ENCODE data around the gene SELENBP1. TPM values are rescaled to one million over a fixed set of nuclear protein-coding genes. Genes with fewer than 3 reads are reported as not detected.
"Not testable (repeated sequence)": the region's sequence is repeated elsewhere in the genome, so short reads cannot be mapped to it uniquely, and the experiment has no call there.

SELENBP1 gene
- total and polyA plus RNA-seq, 2 experiments from 2014 or later: 43.6 to 73.5 TPM

GRCh38 chr1:151402764-151403163 is 30.3 kb upstream of the SELENBP1 start:
- no peak for DNase-seq (ENCODE audit: low read depth in 1 of 2, low spot score in 1 of 2)
- H3K9me3 ChIP-seq (ENCODE audit: low read depth): no peaks in the 10 kb centered on the region
- H3K27me3 ChIP-seq: no peaks in the 10 kb centered on the region
- H3K4me1 ChIP-seq (ENCODE audit: low read depth): peaks cover 9% of the 10 kb centered on the region
- H3K27ac ChIP-seq: peak overlapping the region; percentile 48
- H3K36me3 ChIP-seq: peaks cover 64% of the 10 kb centered on the region
- H3K4me3 ChIP-seq: no peak overlapping the region
- TF ChIP-seq CTCF (IDR thresholded peaks at IDR 0.05; ENCODE audit: low read depth, low read length): no peak

GRCh38 chr1:151401860-151402259 is 29.4 kb upstream of the SELENBP1 start:
- no peak for DNase-seq (ENCODE audit: low read depth in 1 of 2, low spot score in 1 of 2)
- Histone ChIP-seq H3K36me3 (peaks cover 56% of the 10 kb centered on the region), H3K4me1 (ENCODE audit: low read depth) (peaks cover 9% of the 10 kb centered on the region), H3K27me3 (no peaks in the 10 kb centered on the region), H3K27ac (peak overlapping the region; percentile 21), H3K9me3 (ENCODE audit: low read depth) (no peaks in the 10 kb centered on the region), H3K4me3 (no peak overlapping the region)
- TF ChIP-seq CTCF (IDR thresholded peaks at IDR 0.05; ENCODE audit: low read depth, low read length): no peak

- TF ChIP-seq CTCF (IDR thresholded peaks at IDR 0.05; ENCODE audit: low read depth, low read length): no peak
- DNase-seq (ENCODE audit: low read depth in 1 of 2, low spot score in 1 of 2): no peak
- H3K4me3 ChIP-seq: no peak overlapping the region
- peaks cover 50% of the 10 kb centered on the region for H3K36me3 ChIP-seq
- H3K4me1 ChIP-seq (ENCODE audit: low read depth): peaks cover 9% of the 10 kb centered on the region
- peak overlapping the region; percentile 83 for H3K27ac ChIP-seq
- no peaks in the 10 kb centered on the region for H3K9me3 ChIP-seq (ENCODE audit: low read depth)
- no peaks in the 10 kb centered on the region for H3K27me3 ChIP-seq
These were observed 28.8 kb upstream of the SELENBP1 start for GRCh38 chr1:151401125-151401788.

- H3K4me1 ChIP-seq (ENCODE audit: low read depth): peaks cover 9% of the 10 kb centered on the region
- H3K36me3 ChIP-seq: peaks cover 32% of the 10 kb centered on the region
- TF ChIP-seq CTCF (IDR thresholded peaks at IDR 0.05; ENCODE audit: low read depth, low read length): peak; percentile 35
- peak within 1 kb of the TSS; percentile 98 for H3K4me3 ChIP-seq
- H3K27me3 ChIP-seq: no peaks in the 10 kb centered on the region
- H3K9me3 ChIP-seq (ENCODE audit: low read depth): no peaks in the 10 kb centered on the region
- peak; percentile 90 to 96 for DNase-seq (ENCODE audit: low read depth in 1 of 2, low spot score in 1 of 2)
- peak within 1 kb of the TSS; percentile 83 for H3K27ac ChIP-seq
These were observed 27.0 kb upstream of the SELENBP1 start, which contains the start of gene PSMB4 for GRCh38 chr1:151399324-151400171. TSS of gene PSMB4 (plus strand) at chr1:151399573. CDS start at chr1:151399588, 15 bp downstream.

- H3K4me1 ChIP-seq (ENCODE audit: low read depth); H3K27me3 ChIP-seq; H3K36me3 ChIP-seq; DNase-seq (ENCODE audit: low read depth in 1 of 2, low spot score in 1 of 2); H3K4me3 ChIP-seq; H3K27ac ChIP-seq; H3K9me3 ChIP-seq (ENCODE audit: low read depth): not testable (repeated sequence)
These were observed 23.8 kb upstream of the SELENBP1 start for GRCh38 chr1:151396265-151396664.

GRCh38 chr1:151393583-151393982 is 21.1 kb upstream of the SELENBP1 start:
- H3K4me3 ChIP-seq: no peak overlapping the region
- no peaks in the 10 kb centered on the region for H3K4me1 ChIP-seq (ENCODE audit: low read depth)
- no peak overlapping the region for H3K27ac ChIP-seq
- no peaks in the 10 kb centered on the region for H3K27me3 ChIP-seq
- no peak for DNase-seq (ENCODE audit: low read depth in 1 of 2, low spot score in 1 of 2)
- TF ChIP-seq CTCF (IDR thresholded peaks at IDR 0.05; ENCODE audit: low read depth, low read length): no peak
- H3K9me3 ChIP-seq (ENCODE audit: low read depth): no peaks in the 10 kb centered on the region
- no peaks in the 10 kb centered on the region for H3K36me3 ChIP-seq

Data from cardiac muscle cell (in vitro differentiated cells and primary cell).